Left lung (tissue), 10 donors: ENCODE results near the gene IMPDH1. TPM values are rescaled to one million over a fixed set of nuclear protein-coding genes. Genes with fewer than 3 reads are reported as not detected.

Source experiments
- ATAC-seq: fragments of 200-7000 bp; cut with Tn5 transposase; one replicate; pipeline ENCODE4 v1.9.1; 2020; ENCODE audit warnings: moderate library complexity
- DNase-seq, 4 donors: peaks; one replicate each; pipeline ENCODE4 v3.0.0-alpha.2; 2013 to 2020
- H3K27ac ChIP-seq, 2 donors: fragments of 200-600 bp; sonication (generic) in 1 of 2; one replicate each; pipeline versions ENCODE4 v1.5.0 to v1.8.0; 2020 to 2021
- H3K27me3 ChIP-seq, 2 donors: fragments of 200-600 bp; sonication (generic) in 1 of 2; one replicate each; pipeline versions ENCODE4 v1.5.0 to v1.8.0; 2020 to 2021
- H3K36me3 ChIP-seq, 2 donors: fragments of 200-600 bp; sonication (generic) in 1 of 2; one replicate each; pipeline versions ENCODE4 v1.5.0 to v1.8.0; 2020 to 2021
- H3K4me1 ChIP-seq, 2 donors: fragments of 200-600 bp; one replicate each; pipeline ENCODE4 v1.8.0; 2021
- H3K4me3 ChIP-seq, 2 donors: fragments of 200-600 bp; sonication (generic) in 1 of 2; one replicate each; pipeline versions ENCODE4 v1.5.0 to v1.8.0; 2020 to 2021; ENCODE audit warnings: mild to moderate bottlenecking in 1 of 2
- H3K9me3 ChIP-seq, 2 donors: fragments of 200-600 bp; sonication (generic) in 1 of 2; one replicate each; pipeline versions ENCODE4 v1.5.0 to v1.8.0; 2020 to 2021
- intact Hi-C, 2 donors: fragments of 100-400 bp; cut with DNase I; formaldehyde crosslinking; loops; one replicate each; pipeline versions ENCODE4 v1.11.2 to v1.14.2; 2022
- polyA plus RNA-seq, 6 donors: library from polyadenylated mRNA; unstranded; fragments of 120-200 nt; gene quantifications; one replicate each; pipeline ENCODE4 v1.2.1, GENCODE V29; 2013; ENCODE audit not compliant: insufficient read length in 6 of 6
- total RNA-seq, 2 donors: library from RNA; stranded (reverse); fragmentation: NEBNext Ultra II Directional; extraction: Animal tissue kit (Norgen Biotek cat#: 25700); gene quantifications; one replicate each; pipeline ENCODE4 v1.2.1, GENCODE V29; 2021
- TF ChIP-seq, protein P1 (sequence below), 2 donors: fragments of 200-600 bp; sonication (generic) in 1 of 2; IDR thresholded peaks; one replicate each; pipeline versions ENCODE4 v1.5.0 to v1.8.0; 2021; ENCODE audit warnings: antibody characterized with exemption in 2 of 2
- donor health status: DM: no; HTN: yes; CAD: no.
- donor health status: DM: no; HTN: no; CAD: no.

IMPDH1 gene
- total and polyA plus RNA-seq, 8 donors: 32.4 to 106 (median 38.2) TPM

DNA sequence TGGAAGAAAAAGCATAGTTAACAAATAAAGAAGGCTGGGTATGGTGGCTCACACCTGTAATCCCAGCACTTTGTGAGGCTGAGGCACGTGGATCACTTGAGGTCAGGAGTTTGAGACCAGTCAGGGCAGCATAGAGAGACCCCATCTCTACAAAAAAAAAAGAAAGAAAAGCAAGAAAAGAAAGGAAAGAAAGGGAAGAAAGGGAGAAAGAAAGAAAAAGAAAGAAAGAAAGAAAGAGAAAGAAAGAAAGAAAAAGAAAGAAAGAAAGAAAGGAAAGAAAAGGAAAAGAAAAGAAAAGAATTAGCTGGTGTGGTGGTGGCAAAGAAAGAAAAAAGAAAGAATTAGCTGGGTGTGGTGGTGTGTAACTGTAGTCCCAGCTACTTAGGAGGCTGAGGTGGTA is 42.8 kb upstream of the IMPDH1 start:
- intact Hi-C loops: no loop called here
- Histone ChIP-seq H3K4me3 (no peak overlapping the region), H3K36me3 (peaks cover 0 to 2% of the 10 kb centered on the region in 2 donors), H3K27me3 (no peaks in the 10 kb centered on the region), H3K4me1 (peaks cover 6 to 31% of the 10 kb centered on the region in 2 donors), H3K9me3 (no peaks in the 10 kb centered on the region), H3K27ac (no peak overlapping the region)
- ATAC-seq (no peak), DNase-seq (no peak)
- TF ChIP-seq, protein P1, sequence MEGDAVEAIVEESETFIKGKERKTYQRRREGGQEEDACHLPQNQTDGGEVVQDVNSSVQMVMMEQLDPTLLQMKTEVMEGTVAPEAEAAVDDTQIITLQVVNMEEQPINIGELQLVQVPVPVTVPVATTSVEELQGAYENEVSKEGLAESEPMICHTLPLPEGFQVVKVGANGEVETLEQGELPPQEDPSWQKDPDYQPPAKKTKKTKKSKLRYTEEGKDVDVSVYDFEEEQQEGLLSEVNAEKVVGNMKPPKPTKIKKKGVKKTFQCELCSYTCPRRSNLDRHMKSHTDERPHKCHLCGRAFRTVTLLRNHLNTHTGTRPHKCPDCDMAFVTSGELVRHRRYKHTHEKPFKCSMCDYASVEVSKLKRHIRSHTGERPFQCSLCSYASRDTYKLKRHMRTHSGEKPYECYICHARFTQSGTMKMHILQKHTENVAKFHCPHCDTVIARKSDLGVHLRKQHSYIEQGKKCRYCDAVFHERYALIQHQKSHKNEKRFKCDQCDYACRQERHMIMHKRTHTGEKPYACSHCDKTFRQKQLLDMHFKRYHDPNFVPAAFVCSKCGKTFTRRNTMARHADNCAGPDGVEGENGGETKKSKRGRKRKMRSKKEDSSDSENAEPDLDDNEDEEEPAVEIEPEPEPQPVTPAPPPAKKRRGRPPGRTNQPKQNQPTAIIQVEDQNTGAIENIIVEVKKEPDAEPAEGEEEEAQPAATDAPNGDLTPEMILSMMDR (IDR thresholded peaks at IDR 0.05): no peak

DNA sequence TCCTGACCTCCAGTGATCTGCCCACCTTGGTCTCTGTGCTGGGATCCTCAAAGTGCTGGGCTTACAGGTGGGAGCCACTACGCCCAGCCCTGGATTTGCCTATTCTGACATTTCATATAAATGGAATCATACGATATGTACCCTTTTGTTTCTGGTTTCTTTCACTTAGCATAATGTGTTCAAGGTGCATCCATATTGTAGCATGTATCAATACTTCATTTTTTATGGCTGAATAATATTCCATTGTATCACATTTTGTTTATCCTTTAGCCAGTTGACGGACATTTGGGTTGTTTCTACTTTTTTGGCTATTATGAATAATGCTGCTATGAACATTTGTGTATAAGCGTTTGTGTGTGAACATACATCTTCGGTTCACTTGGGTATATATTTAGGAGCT is 41.1 kb upstream of the IMPDH1 start:
- Histone ChIP-seq H3K36me3 (no peaks in the 10 kb centered on the region), H3K4me3 (no peak overlapping the region), H3K27ac (no peak overlapping the region), H3K27me3 (no peaks in the 10 kb centered on the region), H3K9me3 (no peaks in the 10 kb centered on the region), H3K4me1 (peaks cover 6 to 15% of the 10 kb centered on the region in 2 donors)
- TF ChIP-seq, protein P1 (IDR thresholded peaks at IDR 0.05): no peak
- no peak for ATAC-seq
- no peak for DNase-seq
- intact Hi-C loops: no loop called here

DNA sequence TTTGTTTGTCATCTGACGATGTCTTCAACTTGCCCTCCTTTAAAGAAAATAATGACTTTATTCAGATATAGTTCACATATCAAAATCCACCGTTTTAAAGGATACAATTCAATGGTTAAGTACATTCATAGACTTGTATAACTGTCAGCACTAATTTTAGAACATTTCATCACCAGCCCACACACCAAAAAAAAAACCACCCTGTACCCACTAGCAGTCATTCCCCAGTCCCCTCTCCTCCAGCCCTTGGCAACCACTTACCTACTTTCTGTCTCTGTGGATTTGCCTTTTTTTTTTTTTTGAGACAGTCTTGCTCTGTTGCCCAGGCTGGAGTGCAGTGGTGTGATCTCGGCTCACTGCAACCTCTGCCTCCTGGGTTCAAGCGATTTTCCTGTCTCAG is 40.6 kb upstream of the IMPDH1 start:
- no peak overlapping the region for H3K27ac ChIP-seq
- peaks cover 6 to 13% of the 10 kb centered on the region in 2 donors for H3K4me1 ChIP-seq
- no peak for DNase-seq

DNA sequence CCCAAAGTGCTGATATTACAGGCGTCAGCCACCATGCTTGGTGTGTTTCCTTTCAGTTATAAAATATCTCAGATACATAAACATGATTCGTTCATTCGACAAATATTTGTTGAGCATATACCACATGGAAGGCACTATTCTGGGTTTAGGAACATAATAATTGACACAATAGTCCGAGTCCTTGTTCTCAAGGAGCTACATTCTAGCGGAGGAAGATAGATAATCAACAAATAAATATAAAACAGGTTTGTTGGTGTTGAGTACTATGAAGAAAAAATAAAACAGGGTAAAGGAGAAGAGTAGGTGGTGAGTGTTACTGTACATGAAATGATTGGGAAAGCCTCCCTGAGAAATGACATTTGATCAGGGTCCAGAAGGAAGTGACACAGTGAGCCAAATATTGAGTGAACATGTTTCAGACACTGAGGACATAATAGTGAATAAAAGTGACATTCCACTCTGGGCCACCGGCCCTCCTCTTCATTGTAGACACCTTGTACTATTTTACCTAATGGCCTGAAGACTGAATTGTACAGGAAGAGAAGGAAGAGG is 39.0 kb upstream of the IMPDH1 start:
- peaks cover 1% of the 10 kb centered on the region in 2 donors for H3K4me1 ChIP-seq
- no peaks in the 10 kb centered on the region for H3K9me3 ChIP-seq
- no peak for ATAC-seq
- H3K4me3 ChIP-seq: no peak overlapping the region
- intact Hi-C loops: no loop called here
- H3K27me3 ChIP-seq: no peaks in the 10 kb centered on the region
- H3K36me3 ChIP-seq: no peaks in the 10 kb centered on the region
- DNase-seq: no peak
- no peak overlapping the region for H3K27ac ChIP-seq
- TF ChIP-seq, protein P1 (IDR thresholded peaks at IDR 0.05): no peak

More for the DNA sequence above, 40.6 kb upstream of the IMPDH1 start:
- intact Hi-C loops: no loop called here
- Histone ChIP-seq H3K9me3 (no peaks in the 10 kb centered on the region), H3K27me3 (no peaks in the 10 kb centered on the region), H3K4me3 (no peak overlapping the region), H3K36me3 (no peaks in the 10 kb centered on the region)
- no peak for ATAC-seq
- TF ChIP-seq, protein P1 (IDR thresholded peaks at IDR 0.05): no peak

DNA sequence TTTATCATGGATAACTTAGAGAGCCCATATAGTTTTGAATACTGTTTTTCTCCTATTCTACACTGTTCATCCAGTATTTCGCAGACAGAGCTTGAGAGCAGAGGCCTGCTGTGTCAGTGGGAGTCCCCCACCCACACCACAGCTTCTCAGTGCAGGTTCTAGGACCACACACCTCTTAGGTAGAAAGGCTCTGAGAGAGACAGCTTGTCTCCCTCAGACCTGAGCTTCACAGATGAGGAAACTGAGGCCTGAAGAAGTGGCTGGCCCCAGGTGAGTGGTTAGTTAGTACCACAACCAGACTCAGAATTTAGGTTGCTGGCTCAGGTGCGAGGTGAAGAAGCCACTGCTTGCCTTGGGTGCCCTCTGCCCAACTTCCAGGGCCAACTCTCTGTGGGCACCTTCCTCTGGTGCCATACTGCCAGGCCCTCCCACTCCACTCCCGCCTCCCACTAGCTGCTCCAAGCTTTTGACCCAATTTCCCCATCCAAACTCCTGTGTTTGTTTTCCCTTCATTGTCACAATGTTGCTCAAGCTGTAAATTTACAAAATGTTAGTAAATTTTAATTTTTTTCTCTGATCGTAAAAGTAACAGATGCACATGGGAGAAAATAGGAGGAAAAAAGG is 38.3 kb upstream of the IMPDH1 start:
- TF ChIP-seq, protein P1 (IDR thresholded peaks at IDR 0.05): no peak
- no peaks in the 10 kb centered on the region for H3K27me3 ChIP-seq
- DNase-seq (no peak), ATAC-seq (no peak)
- intact Hi-C loops: no loop called here
- no peak overlapping the region for H3K4me3 ChIP-seq
- no peaks in the 10 kb centered on the region for H3K36me3 ChIP-seq
- no peaks in the 10 kb centered on the region for H3K4me1 ChIP-seq
- no peaks in the 10 kb centered on the region for H3K9me3 ChIP-seq
- no peak overlapping the region for H3K27ac ChIP-seq
